AG10803 (cell line): ENCODE measurements around the gene HBM.
"Not testable (repeated sequence)": the region's sequence is repeated elsewhere in the genome, so short reads cannot be mapped to it uniquely, and the experiment has no call there.

Experiments
- DNase-seq: peaks from one replicate; pipeline ENCODE4 v3.0.0; 2010; ENCODE audit warnings: low read depth
- H3K4me3 ChIP-seq: 2 replicates; pipeline ENCODE4 v1.5.1; 2011; ENCODE audit warnings: mild to moderate bottlenecking, low read length, control low read depth
- TF ChIP-seq, protein P1 (sequence below): conservative IDR thresholded peaks from 2 replicates; pipeline ENCODE4 v1.5.1; 2011; ENCODE audit warnings: mild to moderate bottlenecking, low read length, control low read depth, inconsistent platforms

Gene HBM

GRCh38 chr16:146646-147045, 19.1 kb upstream of the HBM start:
- no peak overlapping the region for H3K4me3 ChIP-seq
- TF ChIP-seq, protein P1, sequence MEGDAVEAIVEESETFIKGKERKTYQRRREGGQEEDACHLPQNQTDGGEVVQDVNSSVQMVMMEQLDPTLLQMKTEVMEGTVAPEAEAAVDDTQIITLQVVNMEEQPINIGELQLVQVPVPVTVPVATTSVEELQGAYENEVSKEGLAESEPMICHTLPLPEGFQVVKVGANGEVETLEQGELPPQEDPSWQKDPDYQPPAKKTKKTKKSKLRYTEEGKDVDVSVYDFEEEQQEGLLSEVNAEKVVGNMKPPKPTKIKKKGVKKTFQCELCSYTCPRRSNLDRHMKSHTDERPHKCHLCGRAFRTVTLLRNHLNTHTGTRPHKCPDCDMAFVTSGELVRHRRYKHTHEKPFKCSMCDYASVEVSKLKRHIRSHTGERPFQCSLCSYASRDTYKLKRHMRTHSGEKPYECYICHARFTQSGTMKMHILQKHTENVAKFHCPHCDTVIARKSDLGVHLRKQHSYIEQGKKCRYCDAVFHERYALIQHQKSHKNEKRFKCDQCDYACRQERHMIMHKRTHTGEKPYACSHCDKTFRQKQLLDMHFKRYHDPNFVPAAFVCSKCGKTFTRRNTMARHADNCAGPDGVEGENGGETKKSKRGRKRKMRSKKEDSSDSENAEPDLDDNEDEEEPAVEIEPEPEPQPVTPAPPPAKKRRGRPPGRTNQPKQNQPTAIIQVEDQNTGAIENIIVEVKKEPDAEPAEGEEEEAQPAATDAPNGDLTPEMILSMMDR: no peak

DNA sequence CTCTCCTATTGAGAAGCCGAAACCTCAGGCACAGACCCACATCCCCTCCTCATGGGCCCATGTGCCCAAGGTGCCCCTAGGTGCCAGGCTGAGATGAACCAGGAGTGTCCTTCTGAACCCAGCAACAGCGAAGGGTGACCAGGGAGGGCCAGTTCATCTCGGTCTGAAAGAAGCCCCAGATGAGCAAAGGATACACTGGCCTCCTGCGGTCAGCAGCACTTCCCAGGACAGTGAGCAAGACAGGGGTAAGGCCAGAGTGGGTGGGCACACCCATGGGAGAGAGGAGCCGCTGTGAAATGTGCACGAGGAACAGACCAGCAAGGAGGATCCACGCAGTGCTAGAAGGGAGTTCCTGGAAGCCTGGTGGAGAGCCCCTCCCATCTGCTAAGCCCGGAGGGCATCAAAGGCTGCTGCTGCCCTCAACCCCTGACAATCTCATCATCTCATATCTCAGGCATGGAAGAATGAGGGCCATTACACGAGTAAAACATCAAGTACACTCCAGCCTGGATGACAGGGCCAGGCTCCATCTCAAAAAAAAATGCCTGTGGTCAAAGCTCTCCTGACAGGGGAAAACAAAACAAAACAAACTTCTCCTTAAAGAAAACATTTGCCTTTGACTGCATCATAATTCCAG, 16.6 kb upstream of the HBM start:
- no peak overlapping the region for H3K4me3 ChIP-seq
- TF ChIP-seq, protein P1: no peak
- peak; percentile 28 for DNase-seq

More at GRCh38 chr16:146646-147045, 19.1 kb upstream of the HBM start:
- DNase-seq: no peak

GRCh38 chr16:152141-153128, 13.3 kb upstream of the HBM start, which contains the start of gene HBZ:
HBZ (plus strand) TSS chr16:152644; CDS start chr16:152910, 266 bp downstream.
- DNase-seq: no peak
- H3K4me3 ChIP-seq: no peak within 1 kb of the TSS
- TF ChIP-seq, protein P1: no peak

DNA sequence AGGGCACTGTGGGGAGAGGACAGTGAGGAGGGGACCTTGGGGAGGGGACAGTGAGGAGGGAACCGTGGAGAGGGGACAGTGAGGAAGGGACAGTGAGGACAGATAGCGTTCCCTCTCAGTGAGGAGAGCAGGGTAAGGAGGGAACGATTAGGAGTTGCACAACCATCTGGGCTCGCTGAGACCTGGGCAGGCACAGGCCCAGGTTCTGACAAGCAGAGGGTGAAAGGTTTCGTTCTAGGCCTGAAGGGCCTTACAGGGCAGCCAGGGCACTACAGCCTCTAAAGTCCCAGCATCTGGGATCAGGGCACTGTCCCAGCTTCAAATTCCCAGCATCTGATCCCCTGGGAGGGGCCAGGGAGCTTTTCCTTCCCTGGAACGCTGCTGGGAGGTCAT, 12.7 kb upstream of the HBM start:
- not testable (repeated sequence) for DNase-seq, H3K4me3 ChIP-seq

- not testable (repeated sequence) for H3K4me3 ChIP-seq, DNase-seq
These were observed 12.1 kb upstream of the HBM start for GRCh38 chr16:153550-154216.

DNA sequence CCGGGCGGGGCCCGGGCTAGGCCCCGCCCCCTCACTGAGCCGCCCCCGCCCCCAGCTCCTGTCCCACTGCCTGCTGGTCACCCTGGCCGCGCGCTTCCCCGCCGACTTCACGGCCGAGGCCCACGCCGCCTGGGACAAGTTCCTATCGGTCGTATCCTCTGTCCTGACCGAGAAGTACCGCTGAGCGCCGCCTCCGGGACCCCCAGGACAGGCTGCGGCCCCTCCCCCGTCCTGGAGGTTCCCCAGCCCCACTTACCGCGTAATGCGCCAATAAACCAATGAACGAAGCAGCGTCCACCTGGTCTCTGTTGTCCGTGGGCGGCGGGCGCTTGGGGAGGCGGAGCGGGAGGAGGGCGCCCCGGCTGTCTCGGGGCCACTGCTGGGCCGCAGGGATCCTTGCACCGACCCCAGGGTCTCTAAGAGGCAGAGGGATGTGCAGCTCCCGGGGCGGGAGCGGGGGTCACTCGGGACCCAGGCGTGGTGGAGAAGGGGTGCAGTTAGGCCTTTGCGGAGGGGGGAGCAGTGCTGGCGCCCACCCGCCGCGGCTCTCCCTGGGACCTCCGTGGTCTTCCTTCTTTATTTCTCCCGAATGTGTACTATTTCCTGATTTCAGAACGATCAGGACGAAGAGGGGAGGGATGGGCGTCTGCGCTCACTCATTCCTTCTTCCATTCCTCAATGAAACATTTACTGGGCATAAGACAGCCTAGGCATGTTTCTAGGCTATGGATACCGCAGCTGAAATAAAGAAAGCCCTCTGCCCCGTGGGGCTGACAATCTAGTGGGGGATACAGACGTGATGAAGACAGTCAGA, 11.4 kb upstream of the HBM start:
- TF ChIP-seq, protein P1: no peak
- DNase-seq: no peak
- H3K4me3 ChIP-seq: peak overlapping the region; percentile 46

GRCh38 chr16:155031-155398, 10.8 kb upstream of the HBM start:
- no peak for DNase-seq
- TF ChIP-seq, protein P1: no peak
- H3K4me3 ChIP-seq: no peak overlapping the region; the same call in 1 of the 2 replicates
